Brain microvascular endothelial cell (primary cell): ENCODE results near the gene HCN2.

Experiments
- DNase-seq: peaks from one replicate; pipeline ENCODE4 v3.0.0-alpha.2; 2020
- H3K27ac ChIP-seq: fragments of 250-450 bp; sonication (Bioruptor Pico); 2 replicates; pipeline ENCODE4 v1.5.1; 2020; ENCODE audit warnings: mild to moderate bottlenecking, moderate library complexity
- H3K27me3 ChIP-seq: fragments of 250-450 bp; sonication (Bioruptor Pico); replicated peaks from 2 replicates; pipeline ENCODE4 v1.5.1; 2020; ENCODE audit warnings: mild to moderate bottlenecking
- H3K36me3 ChIP-seq: fragments of 250-450 bp; sonication (Bioruptor Pico); replicated peaks from 2 replicates; pipeline ENCODE4 v1.5.1; 2020; ENCODE audit warnings: mild to moderate bottlenecking
- H3K4me3 ChIP-seq: 2 replicates; pipeline ENCODE4 v1.5.1; 2011; ENCODE audit warnings: low read depth, mild to moderate bottlenecking, control low read depth, low read length, moderate library complexity
- CTCF ChIP-seq: IDR thresholded peaks from 2 replicates; pipeline ENCODE4 v1.5.1; 2011; ENCODE audit warnings: low read depth, mild to moderate bottlenecking, moderate library complexity, low read length, control low read depth, inconsistent platforms; ENCODE audit errors: missing control alignments
- in situ Hi-C: cut with HindIII; loops from 2 replicates; pipeline ENCODE4 v1.10.0; 2017; ENCODE audit warnings: low sequenced_read_pairs, low pct_ligation_motif_present

The HCN2 gene

GRCh38 chr19:638906-639252 lies 49.2 kb downstream of the HCN2 start:
- Histone ChIP-seq H3K27me3 (no peaks in the 10 kb centered on the region), H3K27ac (no peak overlapping the region), H3K4me3 (no peak overlapping the region), H3K36me3 (no peaks in the 10 kb centered on the region)
- TF ChIP-seq CTCF, result no peak
- no peak for DNase-seq
- in situ Hi-C loops, result no loop called here

GRCh38 chr19:639253-640160 lies 49.8 kb downstream of the HCN2 start, which contains the start of gene FGF22:
Gene FGF22, plus strand, starts transcription at chr19:639879. Its CDS starts 47 bp downstream, at chr19:639926.
- Histone ChIP-seq H3K27me3 (no peaks in the 10 kb centered on the region), H3K36me3 (peaks cover 1% of the 10 kb centered on the region), H3K4me3 (peak within 1 kb of the TSS; percentile 48), H3K27ac (no peak within 1 kb of the TSS)
- TF ChIP-seq CTCF, result no peak
- in situ Hi-C loops, result no loop called here
- peak; percentile 80 for DNase-seq

- Histone ChIP-seq H3K27me3 (no peaks in the 10 kb centered on the region), H3K27ac (no peak overlapping the region), H3K4me3 (peak overlapping the region; percentile 33), H3K36me3 (peaks cover 8% of the 10 kb centered on the region)
- in situ Hi-C loops, result no loop called here
- no peak for TF ChIP-seq CTCF
- no peak for DNase-seq
These were observed 50.5 kb downstream of the HCN2 start for GRCh38 chr19:640161-640558.

- TF ChIP-seq CTCF, result no peak
- H3K27ac ChIP-seq, result no peak overlapping the region
These were observed 51.0 kb downstream of the HCN2 start for GRCh38 chr19:640606-641189.

GRCh38 chr19:641702-642101 lies 52.0 kb downstream of the HCN2 start:
- in situ Hi-C loops, result no loop called here
- TF ChIP-seq CTCF, result no peak
- Histone ChIP-seq H3K27ac (no peak overlapping the region), H3K4me3 (no peak overlapping the region), H3K36me3 (peaks cover 20% of the 10 kb centered on the region), H3K27me3 (no peaks in the 10 kb centered on the region)
- no peak for DNase-seq

More at GRCh38 chr19:640606-641189, 51.0 kb downstream of the HCN2 start:
- DNase-seq, result no peak
- in situ Hi-C loops, result no loop called here
- Histone ChIP-seq H3K4me3 (no peak overlapping the region), H3K36me3 (peaks cover 10% of the 10 kb centered on the region), H3K27me3 (no peaks in the 10 kb centered on the region)
